HEK293 (cell line): ENCODE results near the gene MKRN2.

Source experiments
- ATF2 ChIP-seq: fragments of 450-650 bp; formaldehyde crosslinking; IDR thresholded peaks from 2 replicates; pipeline ENCODE4 v1.5.1; 2016; ENCODE audit warnings: missing biosample characterization, missing genetic modification characterization, low read depth
- BCL6B ChIP-seq: fragments of 450-650 bp; formaldehyde crosslinking; IDR thresholded peaks from 2 replicates; pipeline ENCODE4 v1.5.1; 2017; ENCODE audit warnings: missing biosample characterization, missing genetic modification characterization
- KLF17 ChIP-seq: fragments of 450-650 bp; formaldehyde crosslinking; IDR thresholded peaks from 2 replicates; pipeline ENCODE4 v1.5.1; 2016; ENCODE audit warnings: missing biosample characterization, missing genetic modification characterization
- MEIS1 ChIP-seq: sonication (generic); formaldehyde crosslinking; IDR thresholded peaks from 2 replicates; pipeline ENCODE4 v1.8.1; 2022; ENCODE audit warnings: missing genetic modification reagents, mild to moderate bottlenecking, borderline replicate concordance
- PRDM4 ChIP-seq: fragments of 450-650 bp; formaldehyde crosslinking; IDR thresholded peaks from 2 replicates; pipeline ENCODE4 v1.5.1; 2017; ENCODE audit warnings: missing biosample characterization, missing genetic modification characterization
- PRDM6 ChIP-seq: fragments of 450-650 bp; formaldehyde crosslinking; IDR thresholded peaks from 2 replicates; pipeline ENCODE4 v1.5.1; 2017; ENCODE audit warnings: missing biosample characterization, missing genetic modification characterization
- REST ChIP-seq: fragments of 450-650 bp; formaldehyde crosslinking; IDR thresholded peaks from 2 replicates; pipeline ENCODE4 v1.5.1; 2016; ENCODE audit warnings: missing biosample characterization, missing genetic modification characterization
- SALL2 ChIP-seq: fragments of 450-650 bp; formaldehyde crosslinking; IDR thresholded peaks from 2 replicates; pipeline ENCODE4 v1.5.0; 2017; ENCODE audit warnings: missing biosample characterization, mild to moderate bottlenecking, missing genetic modification characterization, borderline replicate concordance
- SETDB1 ChIP-seq: IDR thresholded peaks from one replicate; pipeline ENCODE4 v1.6.1; 2017; ENCODE audit warnings: mild to moderate bottlenecking, low read length, moderate library complexity, mixed read lengths; ENCODE audit not compliant: insufficient read length
- ZBTB17 ChIP-seq: fragments of 450-650 bp; formaldehyde crosslinking; IDR thresholded peaks from 2 replicates; pipeline ENCODE4 v1.5.1; 2016; ENCODE audit warnings: missing biosample characterization, missing genetic modification characterization
- ZFP37 ChIP-seq: fragments of 450-650 bp; formaldehyde crosslinking; IDR thresholded peaks from 2 replicates; pipeline ENCODE4 v1.5.1; 2016; ENCODE audit warnings: missing biosample characterization, missing genetic modification characterization
- ZNF174 ChIP-seq: fragments of 450-650 bp; formaldehyde crosslinking; IDR thresholded peaks from 2 replicates; pipeline ENCODE4 v1.5.0; 2017; ENCODE audit warnings: missing biosample characterization, mild to moderate bottlenecking, missing genetic modification characterization
- ZNF2 ChIP-seq: fragments of 450-650 bp; formaldehyde crosslinking; IDR thresholded peaks from 2 replicates; pipeline ENCODE4 v1.5.1; 2016; ENCODE audit warnings: missing biosample characterization, missing genetic modification characterization
- ZNF211 ChIP-seq: fragments of 450-650 bp; formaldehyde crosslinking; IDR thresholded peaks from 2 replicates; pipeline ENCODE4 v1.5.1; 2016; ENCODE audit warnings: low read depth, missing biosample characterization, missing genetic modification characterization
- ZNF341 ChIP-seq: fragments of 450-650 bp; formaldehyde crosslinking; IDR thresholded peaks from 2 replicates; pipeline ENCODE4; 2016; ENCODE audit warnings: low read depth, missing biosample characterization, missing genetic modification characterization
- ZNF362 ChIP-seq: fragments of 450-650 bp; formaldehyde crosslinking; IDR thresholded peaks from 2 replicates; pipeline ENCODE4 v1.5.1; 2016; ENCODE audit warnings: missing biosample characterization, missing genetic modification characterization
- ZNF394 ChIP-seq: fragments of 450-650 bp; formaldehyde crosslinking; IDR thresholded peaks from 2 replicates; pipeline ENCODE4 v1.5.1; 2016; ENCODE audit warnings: missing biosample characterization, missing genetic modification characterization, mild to moderate bottlenecking, moderate library complexity, borderline replicate concordance
- ZNF513 ChIP-seq: fragments of 450-650 bp; IDR thresholded peaks from 2 replicates; pipeline ENCODE4 v1.5.1; 2018; ENCODE audit warnings: missing biosample characterization, missing genetic modification characterization
- ZNF549 ChIP-seq: fragments of 450-650 bp; IDR thresholded peaks from 2 replicates; pipeline ENCODE4 v1.5.1; 2018; ENCODE audit warnings: missing biosample characterization, missing genetic modification characterization, mild to moderate bottlenecking, inconsistent platforms, moderate library complexity
- ZSCAN18 ChIP-seq: fragments of 450-650 bp; formaldehyde crosslinking; IDR thresholded peaks from 2 replicates; pipeline ENCODE4 v1.5.1; 2016; ENCODE audit warnings: missing biosample characterization, missing genetic modification characterization
- ZSCAN23 ChIP-seq: fragments of 450-650 bp; formaldehyde crosslinking; IDR thresholded peaks from 2 replicates; pipeline ENCODE4 v1.5.1; 2016; ENCODE audit warnings: missing biosample characterization, missing genetic modification characterization

The MKRN2 gene

GRCh38 chr3:12556690-12557472, at the start of gene MKRN2 (continued):
- TF ChIP-seq ZNF549 (no peak; the same call in 1 of the 2 replicates), ZFP37 (tag by site-specific recombination) (peak; percentile 90), ZNF513 (peak; percentile 50; the same call in 1 of the 2 replicates), BCL6B (tag by site-specific recombination) (no peak), ATF2 (no peak), KLF17 (tag by site-specific recombination) (peak; percentile 80), ZNF394 (tag by site-specific recombination) (peak; percentile 81), SETDB1 (no peak), PRDM6 (tag by site-specific recombination) (no peak), PRDM4 (tag by site-specific recombination) (peak; percentile 21; the same call in 1 of the 2 replicates), ZNF211 (tag by site-specific recombination) (no peak), ZBTB17 (tag by site-specific recombination) (peak; percentile 86), ZSCAN18 (no peak), REST (tag by site-specific recombination) (0 out of 2 replicates have a peak, but pooled peaks have one; percentile 61), MEIS1 (CRISPR knock-in tag) (no peak), ZSCAN23 (tag by site-specific recombination) (no peak), SALL2 (peak; percentile 75; the same call in 1 of the 2 replicates), ZNF2 (tag by site-specific recombination) (peak; percentile 82), ZNF341 (tag by site-specific recombination) (peak; percentile 82), ZNF174 (no peak), ZNF362 (tag by site-specific recombination) (no peak)
